Measurements from ENCODE around the gene EPN1.

The EPN1 gene

DNA sequence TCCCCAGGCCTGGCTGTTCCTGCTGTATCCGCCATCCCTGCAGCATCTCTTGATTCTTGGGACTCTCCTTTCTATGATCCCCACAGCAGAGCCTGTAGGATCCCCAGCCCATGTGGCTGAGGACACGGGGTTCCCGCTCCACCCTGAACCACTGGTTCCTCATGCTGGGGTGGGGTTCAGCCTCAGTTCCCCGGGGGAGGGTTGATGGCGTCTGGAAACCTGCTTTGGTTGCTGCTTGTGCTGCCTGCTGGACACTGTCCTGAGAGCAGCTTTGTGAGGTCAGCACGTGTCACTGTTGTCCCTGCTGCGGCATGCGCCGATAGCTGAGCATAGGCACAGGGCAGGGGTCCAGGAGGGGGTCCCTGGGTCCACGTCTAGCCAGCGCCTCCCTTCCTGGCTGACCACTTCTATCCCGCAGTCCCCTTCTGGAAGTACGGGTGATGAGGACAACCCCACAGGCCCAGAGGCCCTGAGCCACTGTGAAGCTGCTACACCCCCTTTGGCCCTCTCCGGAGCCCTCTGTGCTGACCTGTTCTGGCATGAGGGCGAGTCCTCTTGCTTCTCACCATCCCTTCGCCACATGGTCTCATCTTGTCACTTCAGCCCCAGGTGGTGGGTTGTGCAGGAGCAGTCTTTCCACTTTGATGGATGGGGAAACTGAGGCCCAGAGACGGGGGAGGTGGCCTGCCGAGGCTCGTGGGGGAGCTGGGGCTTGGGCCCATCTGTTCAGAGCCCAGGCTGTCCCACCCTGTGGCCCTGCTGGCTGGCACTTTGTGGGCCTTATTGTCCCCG lies 5.5 kb downstream of the EPN1 start:
- no peak for DNase-seq

GRCh38 chr19:55681131-55682092 lies 6.4 kb downstream of the EPN1 start:
- DNase-seq, result no peak

DNA sequence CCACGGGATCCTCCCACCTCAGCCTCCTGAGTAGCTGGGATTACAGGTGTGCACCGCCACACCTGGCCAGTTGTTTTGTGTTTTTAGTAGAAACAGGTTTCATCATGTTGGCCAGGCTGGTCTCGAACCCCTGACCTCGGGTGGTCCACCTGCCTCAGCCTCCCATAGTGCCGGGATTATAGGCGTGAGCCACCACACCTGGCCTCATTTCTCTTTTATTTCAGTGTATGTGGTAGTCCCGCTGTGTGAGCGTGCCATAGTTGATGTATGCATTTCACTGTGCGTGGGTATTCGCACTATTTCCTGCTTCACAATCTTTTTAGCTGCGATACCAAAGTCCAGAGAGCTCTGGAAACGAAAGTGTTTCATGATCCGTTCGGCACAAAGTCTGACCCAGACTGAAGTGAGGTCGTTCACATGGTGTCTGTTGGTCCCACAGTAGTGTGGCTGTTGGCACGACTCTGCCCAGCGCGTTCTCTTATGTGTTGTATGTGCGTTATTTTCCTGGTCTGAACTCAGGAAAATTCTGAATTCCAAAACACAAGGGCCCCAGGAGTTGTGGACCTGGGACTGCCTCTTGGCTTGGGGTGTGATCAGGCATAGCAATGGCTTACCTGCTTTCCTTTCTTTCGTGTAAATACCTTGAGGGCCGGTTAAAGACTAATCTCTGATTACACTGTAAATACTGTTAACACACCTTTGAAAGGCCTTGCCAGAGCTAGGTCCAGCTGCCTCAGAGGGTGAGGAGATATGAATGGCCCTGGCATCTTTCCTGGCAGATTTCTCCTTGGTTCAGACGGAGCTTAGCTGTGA lies 8.6 kb downstream of the EPN1 start:
- no peak for DNase-seq

- DNase-seq, result no peak
Measured at GRCh38 chr19:55684946-55685681, 10.1 kb downstream of the EPN1 start.

DNA sequence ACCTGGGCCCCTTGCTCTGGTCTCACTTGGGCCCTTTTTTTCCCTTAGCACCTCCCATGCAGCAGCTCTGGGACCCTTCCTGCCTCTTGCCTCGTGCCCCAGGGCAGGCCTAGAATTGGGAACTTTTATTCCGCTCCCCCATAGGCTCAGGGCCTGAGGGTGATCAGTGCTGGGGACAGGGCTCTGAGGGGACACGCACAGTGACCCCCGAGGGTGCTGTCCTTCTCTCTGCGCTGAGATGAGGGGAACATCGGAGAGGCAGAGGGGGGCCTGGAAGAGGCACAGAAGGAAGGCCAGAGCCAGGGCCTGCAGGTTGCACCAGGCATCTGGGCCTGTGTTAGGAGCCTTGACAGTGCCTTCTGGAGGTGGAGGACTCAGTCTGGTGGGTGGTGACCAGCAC lies 10.8 kb downstream of the EPN1 start:
- DNase-seq, result no peak

- DNase-seq, result no peak
Measured at GRCh38 chr19:55686311-55687050, 11.5 kb downstream of the EPN1 start.

DNA sequence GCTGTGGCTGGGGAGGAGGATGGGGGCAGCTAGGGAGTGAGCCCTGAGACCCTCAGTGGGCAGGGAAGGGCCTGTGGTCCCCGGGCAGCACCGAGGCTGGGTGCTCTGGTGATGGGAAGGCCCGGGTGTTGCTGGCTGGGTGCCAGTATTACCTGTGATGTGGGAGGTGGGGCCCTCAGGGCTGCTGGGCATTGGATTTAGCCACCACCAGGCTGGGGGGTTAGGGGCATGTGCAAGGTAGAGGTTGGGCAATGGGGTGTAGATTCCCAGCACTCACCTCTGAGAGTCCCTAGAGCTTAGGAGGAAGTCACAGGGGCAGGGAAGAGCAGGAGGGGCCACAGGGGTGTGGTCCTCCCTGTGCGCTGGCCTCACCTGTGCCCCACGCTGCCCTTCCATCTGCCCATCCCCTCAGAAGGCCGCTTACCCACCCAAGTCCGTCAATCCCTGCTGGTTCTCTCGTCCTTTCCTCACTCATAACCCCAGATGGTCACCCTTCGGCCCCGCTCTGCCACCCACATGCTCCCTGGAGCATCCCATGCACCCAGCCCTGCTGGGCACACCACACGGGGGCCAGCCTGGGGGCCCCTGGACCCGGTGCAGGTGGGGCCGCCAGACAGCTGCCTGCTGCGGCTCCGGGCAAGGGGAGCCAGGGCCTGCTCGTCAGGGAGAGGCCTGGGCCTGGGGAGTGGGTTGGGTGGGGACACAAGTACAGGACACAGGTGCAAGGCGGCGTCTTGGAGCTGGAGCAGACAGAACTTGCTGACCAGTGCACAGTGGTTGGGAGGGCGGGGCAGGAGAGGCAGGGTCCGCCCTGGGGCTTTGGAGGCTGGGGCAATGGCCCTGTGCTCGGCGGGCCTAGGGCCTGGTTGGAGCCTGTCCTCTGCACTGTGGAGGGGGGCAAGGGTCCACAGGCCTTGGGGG lies 12.5 kb downstream of the EPN1 start:
- DNase-seq, result no peak

DNA sequence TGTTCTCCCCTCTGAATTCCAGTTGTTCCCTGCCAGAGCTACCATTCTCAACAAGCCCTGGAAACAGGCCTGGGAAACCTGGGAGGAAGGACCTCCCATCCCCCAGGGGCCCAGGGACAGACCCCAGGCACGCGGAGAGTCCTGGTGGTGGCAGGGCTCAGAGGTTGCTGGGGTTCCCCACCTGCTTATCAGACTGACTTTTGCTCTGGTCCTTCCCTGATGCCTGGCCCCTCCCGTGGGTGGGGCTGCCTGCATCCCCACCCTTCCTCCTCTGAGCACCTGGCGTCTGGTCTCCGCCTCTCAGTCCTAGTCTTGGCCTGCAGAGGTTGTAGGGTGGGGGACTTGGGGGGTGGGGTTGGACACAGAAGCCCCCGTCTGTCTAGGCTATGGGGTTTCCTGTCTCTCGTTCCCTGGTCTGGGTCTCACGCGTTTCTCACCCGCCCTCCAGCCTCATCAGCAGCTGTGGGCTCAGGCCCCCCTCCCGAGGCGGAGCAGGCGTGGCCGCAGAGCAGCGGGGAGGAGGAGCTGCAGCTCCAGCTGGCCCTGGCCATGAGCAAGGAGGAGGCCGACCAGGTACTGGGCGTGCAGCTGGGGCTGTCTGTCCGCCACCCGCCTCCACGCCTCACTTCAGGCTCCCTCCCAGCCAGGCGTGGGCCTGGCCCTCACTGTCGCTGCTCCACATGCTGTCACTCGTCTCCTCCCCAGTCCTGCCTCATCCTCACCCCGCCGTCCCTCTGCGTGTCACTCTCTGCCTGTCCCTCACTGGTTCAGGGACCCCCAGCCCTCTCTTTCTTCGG lies 13.6 kb downstream of the EPN1 start:
- no peak for DNase-seq

- DNase-seq, result no peak
Measured at GRCh38 chr19:55689411-55690108, 14.5 kb downstream of the EPN1 start.

DNA sequence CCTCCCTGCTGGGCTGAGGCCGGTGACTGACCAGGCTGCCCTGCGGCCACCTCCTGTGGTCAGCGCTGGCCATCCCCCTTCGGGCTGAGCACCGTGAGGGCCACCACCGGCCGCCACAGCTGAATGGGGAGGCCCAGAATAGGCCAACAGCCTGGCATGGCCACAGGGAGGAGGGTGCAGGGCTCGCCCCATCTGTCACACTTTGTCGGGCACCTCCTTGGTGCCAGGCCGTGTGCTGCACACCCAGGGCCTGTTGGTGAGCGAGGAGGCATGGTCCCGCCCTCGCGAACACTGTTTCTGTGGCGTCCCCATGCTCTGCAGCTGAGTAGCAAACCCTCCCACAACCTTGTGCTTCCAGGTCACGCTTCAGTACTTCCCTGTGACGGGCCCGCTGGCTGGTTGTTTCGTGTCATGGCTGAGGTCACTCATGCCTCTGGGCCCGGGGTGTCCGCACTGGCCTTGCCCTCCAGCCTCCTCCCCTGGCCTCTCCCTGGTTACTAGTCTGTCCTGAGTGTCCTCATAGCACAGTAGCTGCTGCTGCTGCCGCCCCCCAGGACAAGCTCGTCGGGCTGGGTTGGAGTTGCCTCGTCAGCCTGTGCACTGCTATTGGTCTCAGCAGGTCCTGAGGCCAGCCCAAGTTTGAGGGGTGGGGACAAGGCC lies 15.2 kb downstream of the EPN1 start:
- DNase-seq, result no peak

GRCh38 chr19:55690769-55691545 lies 15.9 kb downstream of the EPN1 start:
- DNase-seq, result no peak

DNA sequence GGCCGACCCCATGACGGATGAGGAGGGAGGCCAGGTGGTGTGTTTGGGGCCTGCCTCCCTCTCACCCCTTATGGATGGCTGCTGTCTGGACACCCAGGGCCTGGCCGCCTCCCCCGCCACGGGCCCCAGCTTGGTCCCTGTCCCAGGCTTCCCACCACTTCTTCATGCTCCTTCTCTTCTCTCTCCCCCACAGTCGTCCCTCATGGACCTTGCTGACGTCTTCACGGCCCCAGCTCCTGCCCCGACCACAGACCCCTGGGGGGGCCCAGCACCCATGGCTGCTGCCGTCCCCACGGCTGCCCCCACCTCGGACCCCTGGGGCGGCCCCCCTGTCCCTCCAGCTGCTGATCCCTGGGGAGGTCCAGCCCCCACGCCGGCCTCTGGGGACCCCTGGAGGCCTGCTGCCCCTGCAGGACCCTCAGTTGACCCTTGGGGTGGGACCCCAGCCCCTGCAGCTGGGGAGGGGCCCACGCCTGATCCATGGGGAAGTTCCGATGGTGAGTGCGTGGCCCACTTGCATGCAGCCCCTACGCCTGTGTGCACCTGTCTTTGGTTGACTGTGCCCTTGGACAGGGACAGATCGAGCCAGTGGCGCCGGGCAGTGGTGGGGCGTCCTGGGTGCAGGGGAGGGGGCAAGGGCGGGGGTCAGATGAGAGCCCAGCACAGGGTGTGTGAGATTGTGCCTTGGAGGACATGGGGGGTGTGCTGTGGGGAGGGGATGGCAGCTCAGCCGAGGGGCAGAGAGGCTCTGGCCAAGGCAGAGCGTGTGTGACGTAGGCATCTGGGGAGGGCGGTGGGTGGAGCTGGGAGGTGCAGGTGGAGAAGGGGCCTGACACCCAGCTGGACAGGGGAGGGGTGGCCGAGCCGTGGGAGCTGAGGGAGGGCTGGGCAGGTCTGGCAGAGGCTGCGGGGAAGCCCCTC lies 16.8 kb downstream of the EPN1 start:
- DNase-seq, result no peak

GRCh38 chr19:55692681-55693081 lies 17.7 kb downstream of the EPN1 start:
- no peak for DNase-seq

- no peak for DNase-seq
Measured at GRCh38 chr19:55693336-55693974, 18.4 kb downstream of the EPN1 start.

DNA sequence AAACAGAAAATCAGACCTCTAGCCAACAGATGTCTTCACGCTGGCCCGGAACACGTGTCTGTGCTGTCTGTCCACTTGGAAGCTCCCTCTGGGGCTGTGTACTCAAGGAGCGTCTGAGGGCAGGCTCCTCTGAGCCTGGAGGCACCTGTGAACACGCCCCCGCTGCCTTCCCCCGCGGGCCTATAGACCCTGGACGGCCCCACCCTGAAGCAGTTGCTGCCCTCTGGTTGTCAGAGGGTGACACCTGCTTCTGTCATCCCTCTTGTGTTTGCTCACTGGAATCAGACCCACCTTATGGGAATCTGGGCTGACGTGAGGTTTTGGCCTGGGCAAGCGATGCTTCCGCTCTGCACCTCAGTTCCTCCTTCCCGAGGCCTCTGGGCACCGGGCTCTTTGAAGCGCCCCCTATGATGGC lies 19.2 kb downstream of the EPN1 start:
- no peak for DNase-seq

Measured in SIG-M5 (cell line).